ENCODE measurements around the gene OSGEP.

DNA sequence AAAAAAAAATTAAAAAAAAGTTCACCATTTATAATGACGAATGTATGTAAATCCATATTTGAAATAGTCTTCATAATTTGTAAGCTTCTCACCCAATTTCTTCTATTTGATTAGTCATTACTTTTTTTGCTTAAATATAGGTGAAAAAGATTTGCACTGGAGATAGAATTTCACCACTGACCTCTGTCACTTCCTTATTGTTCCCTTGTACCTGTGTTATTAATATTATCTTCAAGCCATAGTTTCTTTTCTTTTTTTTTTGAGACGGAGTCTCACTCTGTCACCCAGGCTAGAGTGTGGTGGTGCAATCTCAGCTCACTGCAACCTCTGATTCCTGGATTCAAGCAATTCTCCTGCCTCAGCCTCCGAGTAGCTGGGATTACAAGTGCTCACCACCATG lies 57.1 kb downstream of the OSGEP start:
- TF ChIP-seq, protein P1, sequence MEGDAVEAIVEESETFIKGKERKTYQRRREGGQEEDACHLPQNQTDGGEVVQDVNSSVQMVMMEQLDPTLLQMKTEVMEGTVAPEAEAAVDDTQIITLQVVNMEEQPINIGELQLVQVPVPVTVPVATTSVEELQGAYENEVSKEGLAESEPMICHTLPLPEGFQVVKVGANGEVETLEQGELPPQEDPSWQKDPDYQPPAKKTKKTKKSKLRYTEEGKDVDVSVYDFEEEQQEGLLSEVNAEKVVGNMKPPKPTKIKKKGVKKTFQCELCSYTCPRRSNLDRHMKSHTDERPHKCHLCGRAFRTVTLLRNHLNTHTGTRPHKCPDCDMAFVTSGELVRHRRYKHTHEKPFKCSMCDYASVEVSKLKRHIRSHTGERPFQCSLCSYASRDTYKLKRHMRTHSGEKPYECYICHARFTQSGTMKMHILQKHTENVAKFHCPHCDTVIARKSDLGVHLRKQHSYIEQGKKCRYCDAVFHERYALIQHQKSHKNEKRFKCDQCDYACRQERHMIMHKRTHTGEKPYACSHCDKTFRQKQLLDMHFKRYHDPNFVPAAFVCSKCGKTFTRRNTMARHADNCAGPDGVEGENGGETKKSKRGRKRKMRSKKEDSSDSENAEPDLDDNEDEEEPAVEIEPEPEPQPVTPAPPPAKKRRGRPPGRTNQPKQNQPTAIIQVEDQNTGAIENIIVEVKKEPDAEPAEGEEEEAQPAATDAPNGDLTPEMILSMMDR (IDR thresholded peaks at IDR 0.05): no peak
- no peak for TF ChIP-seq POLR2A (IDR thresholded peaks at IDR 0.05)

All from body of pancreas (tissue), 4 donors.